ENCODE results near the gene ACVRL1. TPM values are rescaled to one million over a fixed set of nuclear protein-coding genes. Genes with fewer than 3 reads are reported as not detected.
"Not testable (repeated sequence)": the region's sequence is repeated elsewhere in the genome, so short reads cannot be mapped to it uniquely, and the experiment has no call there.

ACVRL1 gene
- polyA plus RNA-seq, 1 donor (not counting 4 experiments of a cell fraction or from before 2014, with no cell fraction given), result not detected

DNA sequence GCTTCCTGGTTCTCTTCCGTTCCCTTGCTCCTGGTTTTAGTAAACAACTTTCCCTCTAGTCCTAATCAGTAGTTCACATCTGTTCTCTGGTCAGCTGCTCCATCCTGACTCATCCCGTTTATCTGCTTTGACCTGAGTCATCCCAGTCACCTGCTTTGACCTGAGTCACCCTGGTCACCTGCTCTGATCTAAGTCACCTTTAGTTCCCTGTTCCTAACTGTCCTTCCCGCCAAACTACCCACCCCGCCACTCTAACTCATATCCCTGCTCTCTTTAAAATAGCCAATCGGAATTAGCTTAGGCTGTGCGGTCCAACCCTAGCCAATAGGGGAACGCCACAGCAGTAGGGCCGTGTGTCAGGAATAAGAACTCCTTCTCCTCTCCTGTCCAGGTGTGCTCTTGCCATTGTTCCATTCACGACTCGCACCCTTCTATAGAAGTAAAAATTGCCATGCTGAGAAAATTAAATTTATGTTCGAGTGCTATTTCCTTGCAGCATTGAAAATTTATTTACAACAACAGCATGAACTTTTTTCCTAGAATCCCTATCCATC, 22.6 kb upstream of the ACVRL1 start:
- TF ChIP-seq, protein P1, sequence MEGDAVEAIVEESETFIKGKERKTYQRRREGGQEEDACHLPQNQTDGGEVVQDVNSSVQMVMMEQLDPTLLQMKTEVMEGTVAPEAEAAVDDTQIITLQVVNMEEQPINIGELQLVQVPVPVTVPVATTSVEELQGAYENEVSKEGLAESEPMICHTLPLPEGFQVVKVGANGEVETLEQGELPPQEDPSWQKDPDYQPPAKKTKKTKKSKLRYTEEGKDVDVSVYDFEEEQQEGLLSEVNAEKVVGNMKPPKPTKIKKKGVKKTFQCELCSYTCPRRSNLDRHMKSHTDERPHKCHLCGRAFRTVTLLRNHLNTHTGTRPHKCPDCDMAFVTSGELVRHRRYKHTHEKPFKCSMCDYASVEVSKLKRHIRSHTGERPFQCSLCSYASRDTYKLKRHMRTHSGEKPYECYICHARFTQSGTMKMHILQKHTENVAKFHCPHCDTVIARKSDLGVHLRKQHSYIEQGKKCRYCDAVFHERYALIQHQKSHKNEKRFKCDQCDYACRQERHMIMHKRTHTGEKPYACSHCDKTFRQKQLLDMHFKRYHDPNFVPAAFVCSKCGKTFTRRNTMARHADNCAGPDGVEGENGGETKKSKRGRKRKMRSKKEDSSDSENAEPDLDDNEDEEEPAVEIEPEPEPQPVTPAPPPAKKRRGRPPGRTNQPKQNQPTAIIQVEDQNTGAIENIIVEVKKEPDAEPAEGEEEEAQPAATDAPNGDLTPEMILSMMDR (optimal IDR thresholded peaks at IDR 0.05 in 1 of 3, IDR thresholded peaks at IDR 0.05 in 1 of 3, conservative IDR thresholded peaks at IDR 0.05 in 1 of 3; ENCODE audit: extremely low read depth in 1 of 3, insufficient read depth in 2 of 3, low read length in 3 of 3), result no peak
- no peak for TF ChIP-seq EZH2 (IDR thresholded peaks at IDR 0.05; ENCODE audit: low read length)
- dilution Hi-C loops (cut with MboI; ENCODE audit: extremely low pct_ligation_motif_present, low sequenced_read_pairs), result no loop called here
- Histone ChIP-seq H4K20me1 (ENCODE audit: control insufficient read depth, extremely low read depth, insufficient read depth, low read length) (no peaks in the 10 kb centered on the region), H3K9ac (ENCODE audit: control insufficient read depth, extremely low read depth, insufficient read depth, low read length) (no peak overlapping the region), H3K9me1 (ENCODE audit: control insufficient read depth, extremely low read depth, insufficient read depth, low read length) (no peaks in the 10 kb centered on the region), H3K27ac (ENCODE audit: control insufficient read depth, insufficient read depth, low read length) (no peak overlapping the region), H3K4me3 (ENCODE audit: control insufficient read depth in 2 of 3, extremely low read depth in 1 of 3, insufficient read depth in 2 of 3, low read depth in 1 of 3, low read length in 3 of 3) (no peak overlapping the region), H2AFZ (ENCODE audit: control insufficient read depth, low read length) (no peak overlapping the region), H3K4me2 (ENCODE audit: control insufficient read depth, extremely low read depth, insufficient read depth, low read depth, low read length) (no peak overlapping the region), H3K27me3 (ENCODE audit: control insufficient read depth, extremely low read depth, insufficient read depth, low read length) (peaks cover 10% of the 10 kb centered on the region), H3K4me1 (ENCODE audit: control insufficient read depth, extremely low read depth, insufficient read depth, low read length) (peaks cover 4% of the 10 kb centered on the region), H3K79me2 (ENCODE audit: control insufficient read depth, insufficient read depth, low read length) (no peaks in the 10 kb centered on the region), H3K9me3 (ENCODE audit: control insufficient read depth, low read depth, low read length) (no peaks in the 10 kb centered on the region), H3K36me3 (ENCODE audit: control insufficient read depth in 2 of 2, extremely low read depth in 1 of 2, insufficient read depth in 2 of 2, low read length in 2 of 2) (no peaks in the 10 kb centered on the region)
- DNase-seq (ENCODE audit: low read depth, low spot score), result peak; percentile 23
- FAIRE-seq, result no peak

DNA sequence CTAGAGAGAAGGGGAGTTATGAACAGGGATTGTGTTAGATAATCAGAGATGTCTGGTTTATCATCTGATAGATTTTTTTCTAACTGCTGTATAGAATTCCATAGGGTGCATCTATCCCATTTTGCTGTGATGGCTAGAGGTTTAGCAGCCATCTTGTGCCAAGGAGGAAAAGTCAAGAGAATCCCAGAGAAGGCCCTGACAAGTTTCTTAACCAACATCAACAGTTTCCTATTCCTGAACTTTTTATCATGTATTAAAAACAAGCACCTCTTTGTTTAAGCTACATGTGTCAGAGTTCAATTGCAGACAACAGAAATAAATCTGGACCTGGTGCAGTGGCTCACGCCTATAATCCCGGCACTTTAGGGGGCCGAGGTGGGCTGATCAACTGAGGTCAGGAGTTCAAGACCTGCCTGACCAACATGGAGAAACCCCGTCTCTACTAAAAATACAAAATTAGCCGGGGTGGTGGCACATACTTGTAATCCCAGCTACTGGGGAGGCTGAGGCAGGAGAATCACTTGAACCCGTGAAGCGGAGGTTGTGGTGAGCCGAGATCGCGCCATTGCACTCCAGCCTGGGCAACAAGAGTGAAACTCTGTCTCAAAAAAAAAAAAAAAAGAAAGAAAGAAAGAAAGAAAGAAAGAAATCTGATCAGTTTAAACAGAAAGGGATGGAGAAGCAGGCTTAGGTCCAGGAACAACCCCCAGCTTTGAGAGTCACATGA, 21.8 kb upstream of the ACVRL1 start:
- not testable (repeated sequence) for DNase-seq (ENCODE audit: low read depth, low spot score)

More for the DNA sequence above, 21.8 kb upstream of the ACVRL1 start:
- H3K4me1 ChIP-seq (ENCODE audit: control insufficient read depth, extremely low read depth, insufficient read depth, low read length); H3K27me3 ChIP-seq (ENCODE audit: control insufficient read depth, extremely low read depth, insufficient read depth, low read length); FAIRE-seq; H4K20me1 ChIP-seq (ENCODE audit: control insufficient read depth, extremely low read depth, insufficient read depth, low read length); H3K9me1 ChIP-seq (ENCODE audit: control insufficient read depth, extremely low read depth, insufficient read depth, low read length); H3K79me2 ChIP-seq (ENCODE audit: control insufficient read depth, insufficient read depth, low read length); H2AFZ ChIP-seq (ENCODE audit: control insufficient read depth, low read length); H3K9me3 ChIP-seq (ENCODE audit: control insufficient read depth, low read depth, low read length); H3K27ac ChIP-seq (ENCODE audit: control insufficient read depth, insufficient read depth, low read length); H3K9ac ChIP-seq (ENCODE audit: control insufficient read depth, extremely low read depth, insufficient read depth, low read length); H3K36me3 ChIP-seq (ENCODE audit: control insufficient read depth in 2 of 2, extremely low read depth in 1 of 2, insufficient read depth in 2 of 2, low read length in 2 of 2); H3K4me3 ChIP-seq (ENCODE audit: control insufficient read depth in 2 of 3, extremely low read depth in 1 of 3, insufficient read depth in 2 of 3, low read depth in 1 of 3, low read length in 3 of 3); H3K4me2 ChIP-seq (ENCODE audit: control insufficient read depth, extremely low read depth, insufficient read depth, low read depth, low read length); dilution Hi-C loops (cut with MboI; ENCODE audit: extremely low pct_ligation_motif_present, low sequenced_read_pairs): not testable (repeated sequence)

Data from keratinocyte (primary cell).